ENCODE measurements around the gene NT5DC4.

NT5DC4 gene

DNA sequence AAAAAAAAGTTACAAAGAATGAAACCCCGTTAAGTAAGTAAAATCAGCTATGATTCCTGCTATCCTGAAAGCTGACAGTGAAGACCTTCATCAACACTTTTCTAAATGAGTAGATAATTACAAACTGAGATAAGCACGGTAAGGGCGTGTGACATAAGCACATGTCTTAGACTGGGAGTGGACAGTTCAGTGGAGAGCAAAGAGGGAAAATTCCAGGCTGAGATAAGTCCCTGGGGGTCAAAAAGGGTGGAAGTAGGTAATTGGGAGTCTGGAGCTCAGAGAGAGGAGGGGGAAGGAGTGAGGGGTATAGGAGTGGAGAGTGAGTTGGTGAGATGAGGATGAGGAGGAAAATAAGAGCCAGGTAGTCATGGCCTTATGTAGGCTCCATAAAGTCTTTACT lies 67.8 kb downstream of the NT5DC4 start:
- DNase-seq, result no peak
